Measurements from ENCODE around the gene RGS6. TPM values are rescaled to one million over a fixed set of nuclear protein-coding genes. Genes with fewer than 3 reads are reported as not detected.
A peak's percentile ranks its signal among the peaks of the same experiment; 100 is the strongest.

RGS6 gene
- total RNA-seq, 4 donors from 2014 or later: 0.50 to 6.5 (median 4.7) TPM

GRCh38 chr14:72146241-72146640, 214.0 kb downstream of the RGS6 start:
- Histone ChIP-seq H3K9me3 (no peaks in the 10 kb centered on the region), H3K4me3 (no peak overlapping the region), H3K27me3 (no peaks in the 10 kb centered on the region), H3K36me3 (no peaks in the 10 kb centered on the region), H3K27ac (no peak overlapping the region), H3K4me1 (no peaks in the 10 kb centered on the region)
- TF ChIP-seq EP300 (IDR thresholded peaks at IDR 0.05) (no peak), POLR2AphosphoS5 (IDR thresholded peaks at IDR 0.05) (no peak), CTCF (IDR thresholded peaks at IDR 0.05) (no peak), POLR2A (IDR thresholded peaks at IDR 0.05) (no peak)
- no peak for ATAC-seq

GRCh38 chr14:72154645-72155378, 222.6 kb downstream of the RGS6 start:
- H3K4me1 ChIP-seq: no peaks in the 10 kb centered on the region
- H3K36me3 ChIP-seq: no peaks in the 10 kb centered on the region
- no peak overlapping the region for H3K27ac ChIP-seq
- peaks cover 0 to 8% (median 0%) of the 10 kb centered on the region in 3 donors for H3K9me3 ChIP-seq
- no peaks in the 10 kb centered on the region for H3K27me3 ChIP-seq
- 75 to 89% methylated on average over 3 to 5 of the region's 10 CpGs for WGBS, 2 donors (ENCODE audit: low coverage in 1 of 2)
- peak; percentile 43 for ATAC-seq
- no peak overlapping the region for H3K4me3 ChIP-seq
- TF ChIP-seq POLR2AphosphoS5 (IDR thresholded peaks at IDR 0.05) (no peak), CTCF (IDR thresholded peaks at IDR 0.05) (no peak), POLR2A (IDR thresholded peaks at IDR 0.05) (no peak), EP300 (IDR thresholded peaks at IDR 0.05) (no peak)

GRCh38 chr14:72155379-72155993, 223.3 kb downstream of the RGS6 start:
- no peak overlapping the region for H3K27ac ChIP-seq

GRCh38 chr14:72164420-72165228, 232.4 kb downstream of the RGS6 start:
- Histone ChIP-seq H3K27ac (no peak overlapping the region), H3K27me3 (no peaks in the 10 kb centered on the region), H3K36me3 (no peaks in the 10 kb centered on the region), H3K4me1 (no peaks in the 10 kb centered on the region), H3K9me3 (no peaks in the 10 kb centered on the region), H3K4me3 (no peak overlapping the region)
- no peak for ATAC-seq
- TF ChIP-seq POLR2A (IDR thresholded peaks at IDR 0.05): no peak
- TF ChIP-seq POLR2AphosphoS5 (IDR thresholded peaks at IDR 0.05): no peak
- no peak for TF ChIP-seq EP300 (IDR thresholded peaks at IDR 0.05)
- no peak for TF ChIP-seq CTCF (IDR thresholded peaks at IDR 0.05)
- 56 to 66% methylated on average over 4 to 6 of the region's 9 CpGs for WGBS, 2 donors (ENCODE audit: low coverage in 1 of 2)

More at GRCh38 chr14:72155379-72155993, 223.3 kb downstream of the RGS6 start:
- WGBS, 2 donors (ENCODE audit: low coverage in 1 of 2): 53 to 86% methylated on average over 3 of the region's 3 CpGs
- Histone ChIP-seq H3K27me3 (no peaks in the 10 kb centered on the region), H3K9me3 (peaks cover 0 to 8% (median 0%) of the 10 kb centered on the region in 3 donors), H3K4me3 (no peak overlapping the region), H3K36me3 (no peaks in the 10 kb centered on the region), H3K4me1 (no peaks in the 10 kb centered on the region)
- ATAC-seq: no peak
- no peak for TF ChIP-seq POLR2A (IDR thresholded peaks at IDR 0.05)
- TF ChIP-seq EP300 (IDR thresholded peaks at IDR 0.05): no peak
- TF ChIP-seq CTCF (IDR thresholded peaks at IDR 0.05): no peak
- no peak for TF ChIP-seq POLR2AphosphoS5 (IDR thresholded peaks at IDR 0.05)
